HUES6 (cell line): ENCODE results near the gene DIPK1C.
A peak's percentile ranks its signal among the peaks of the same experiment; 100 is the strongest.

Experiments used
- H3K27ac ChIP-seq: 2 replicates; pipeline ENCODE4 v1.7.0; 2013; ENCODE audit warnings: low read depth, mild to moderate bottlenecking, low read length, inconsistent platforms
- H3K27me3 ChIP-seq: 2 replicates; pipeline ENCODE4 v1.6.1; 2013; ENCODE audit warnings: low read length; ENCODE audit not compliant: control insufficient read depth, insufficient read depth
- H3K36me3 ChIP-seq: 2 replicates; pipeline ENCODE4 v1.6.1; 2013; ENCODE audit warnings: low read length; ENCODE audit not compliant: control insufficient read depth, insufficient read depth
- H3K4me1 ChIP-seq: 2 replicates; pipeline ENCODE4 v1.6.1; 2013; ENCODE audit warnings: low read length; ENCODE audit not compliant: control insufficient read depth, insufficient read depth
- H3K4me3 ChIP-seq: 2 replicates; pipeline ENCODE4 v1.5.1; 2013; ENCODE audit warnings: low read depth, low read length
- H3K9ac ChIP-seq: one replicate; pipeline ENCODE4 v1.6.1; 2013; ENCODE audit warnings: mild to moderate bottlenecking, low read length
- H3K9me3 ChIP-seq: 2 replicates; pipeline ENCODE4 v1.6.1; 2013; ENCODE audit warnings: low read depth, low read length; ENCODE audit not compliant: control insufficient read depth, insufficient read depth

DIPK1C gene

DNA sequence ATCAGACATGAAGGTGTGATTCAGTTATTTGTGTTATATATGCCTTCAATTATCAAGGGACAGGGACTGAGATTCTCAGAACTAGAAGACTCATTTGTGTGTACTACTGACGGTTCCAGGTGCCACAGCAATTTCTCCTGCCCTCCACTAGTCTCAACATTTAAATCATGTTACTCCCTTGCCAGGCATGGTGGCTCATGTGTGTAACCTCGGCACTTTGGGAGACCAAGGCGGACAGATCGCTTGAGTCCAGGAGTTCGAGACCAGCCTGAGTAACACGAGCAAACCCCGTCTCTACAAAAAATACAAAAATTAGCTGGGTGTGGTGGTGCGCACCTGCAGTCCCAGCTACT, 40.2 kb upstream of the DIPK1C start:
- H3K4me1 ChIP-seq: peaks cover 34% of the 10 kb centered on the region
- H3K27ac ChIP-seq: no peak overlapping the region
- H3K9me3 ChIP-seq: no peaks in the 10 kb centered on the region
- peaks cover 24% of the 10 kb centered on the region for H3K36me3 ChIP-seq
- H3K4me3 ChIP-seq: peak overlapping the region; percentile 70
- H3K9ac ChIP-seq: peak overlapping the region; percentile 97
- H3K27me3 ChIP-seq: no peaks in the 10 kb centered on the region

DNA sequence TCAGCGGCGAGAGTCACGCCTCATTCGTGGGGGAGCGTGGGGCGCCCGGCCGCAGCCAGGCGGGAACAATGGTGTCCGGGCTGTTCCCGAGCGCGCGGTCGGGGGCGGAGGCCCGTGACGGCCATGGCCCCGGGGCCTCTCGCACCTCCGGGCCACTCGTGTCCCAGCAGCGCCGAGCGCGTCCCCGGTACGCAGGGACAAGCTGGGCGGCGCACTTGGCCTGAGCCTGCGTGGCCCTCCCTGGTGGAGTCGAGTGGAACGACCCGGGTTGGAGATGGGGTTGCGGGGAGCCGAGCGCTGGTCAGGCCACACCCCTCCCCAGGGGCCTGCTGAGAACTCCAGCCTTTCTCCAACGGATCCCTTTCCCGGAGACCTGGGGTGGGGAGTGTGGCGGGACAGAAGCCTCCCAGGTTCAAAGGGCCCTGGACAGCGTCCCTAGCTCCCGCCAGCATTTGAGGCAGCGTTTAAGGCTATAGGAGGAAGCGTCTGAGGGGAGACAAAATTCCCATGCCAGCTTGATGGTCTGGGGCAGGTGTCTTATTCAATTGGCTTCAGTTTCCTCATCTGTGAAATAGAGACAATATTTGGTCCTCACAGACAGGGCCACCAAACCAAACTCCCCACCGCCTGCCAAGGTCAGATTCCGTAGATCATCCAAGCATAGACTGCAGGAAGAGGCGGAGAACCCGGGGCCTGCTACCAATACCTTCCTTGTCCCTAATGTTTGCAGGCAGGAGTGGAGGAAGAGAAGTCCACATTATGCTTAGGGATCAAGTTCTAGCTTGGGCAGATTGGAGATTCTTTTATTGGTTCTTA, 39.6 kb upstream of the DIPK1C start:
- peak overlapping the region; percentile 70 for H3K4me3 ChIP-seq
- H3K4me1 ChIP-seq: peaks cover 34% of the 10 kb centered on the region
- no peaks in the 10 kb centered on the region for H3K27me3 ChIP-seq
- peak overlapping the region; percentile 91 for H3K27ac ChIP-seq
- peak overlapping the region; percentile 97 for H3K9ac ChIP-seq
- peaks cover 20% of the 10 kb centered on the region for H3K36me3 ChIP-seq
- H3K9me3 ChIP-seq: peaks cover 5% of the 10 kb centered on the region

GRCh38 chr18:74495581-74496507, 38.7 kb upstream of the DIPK1C start, which contains the start of gene CNDP2:
CNDP2 (plus strand) TSS chr18:74496363; CDS start chr18:74499974, 3,611 bp downstream.
- Histone ChIP-seq H3K36me3 (peaks cover 12% of the 10 kb centered on the region), H3K9me3 (peaks cover 5% of the 10 kb centered on the region), H3K4me1 (peaks cover 27% of the 10 kb centered on the region), H3K27me3 (no peaks in the 10 kb centered on the region), H3K27ac (peak within 1 kb of the TSS; percentile 91), H3K4me3 (peak within 1 kb of the TSS; percentile 70), H3K9ac (peak within 1 kb of the TSS; percentile 97)

- H3K9ac ChIP-seq: no peak overlapping the region
- H3K4me1 ChIP-seq: peaks cover 21% of the 10 kb centered on the region
- H3K27me3 ChIP-seq: no peaks in the 10 kb centered on the region
- no peak overlapping the region for H3K4me3 ChIP-seq
- peaks cover 5% of the 10 kb centered on the region for H3K9me3 ChIP-seq
- 0 out of 2 replicates have a peak, but pooled peaks cover 4% of the 10 kb centered on the region for H3K36me3 ChIP-seq
- no peak overlapping the region for H3K27ac ChIP-seq
Observed at GRCh38 chr18:74494514-74494913, 37.4 kb upstream of the DIPK1C start.

DNA sequence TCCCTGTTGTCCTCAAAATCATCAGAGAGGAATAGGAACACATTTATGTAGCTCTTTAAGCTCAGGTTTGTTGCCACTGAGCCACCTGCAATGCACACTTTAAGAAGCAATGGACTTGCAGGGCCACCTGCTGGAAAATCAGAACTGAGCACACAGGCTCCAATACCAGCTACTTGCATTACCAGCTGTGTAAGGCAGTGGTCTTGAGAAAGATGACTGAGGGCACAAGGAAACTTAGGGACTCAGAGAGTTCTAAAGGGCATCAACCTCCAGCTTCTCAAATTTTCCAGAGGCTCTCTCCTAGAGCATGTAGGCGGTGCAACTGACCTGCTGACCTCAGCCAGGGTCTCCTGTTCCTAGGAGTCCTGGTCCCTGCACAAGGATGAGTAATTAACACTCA, 36.6 kb upstream of the DIPK1C start:
- Histone ChIP-seq H3K27ac (no peak overlapping the region), H3K4me3 (no peak overlapping the region), H3K9me3 (peaks cover 5% of the 10 kb centered on the region), H3K9ac (no peak overlapping the region), H3K4me1 (peaks cover 13% of the 10 kb centered on the region; the same call in 1 of the 2 replicates), H3K36me3 (0 out of 2 replicates have a peak, but pooled peaks cover 4% of the 10 kb centered on the region), H3K27me3 (no peaks in the 10 kb centered on the region)

- H3K4me1 ChIP-seq: peaks cover 3% of the 10 kb centered on the region; the same call in 1 of the 2 replicates
- H3K36me3 ChIP-seq: no peaks in the 10 kb centered on the region
- H3K27ac ChIP-seq: no peak overlapping the region
- peaks cover 5% of the 10 kb centered on the region for H3K9me3 ChIP-seq
- H3K27me3 ChIP-seq: no peaks in the 10 kb centered on the region
- no peak overlapping the region for H3K4me3 ChIP-seq
- H3K9ac ChIP-seq: no peak overlapping the region
Observed at GRCh38 chr18:74492259-74492658, 35.2 kb upstream of the DIPK1C start.

DNA sequence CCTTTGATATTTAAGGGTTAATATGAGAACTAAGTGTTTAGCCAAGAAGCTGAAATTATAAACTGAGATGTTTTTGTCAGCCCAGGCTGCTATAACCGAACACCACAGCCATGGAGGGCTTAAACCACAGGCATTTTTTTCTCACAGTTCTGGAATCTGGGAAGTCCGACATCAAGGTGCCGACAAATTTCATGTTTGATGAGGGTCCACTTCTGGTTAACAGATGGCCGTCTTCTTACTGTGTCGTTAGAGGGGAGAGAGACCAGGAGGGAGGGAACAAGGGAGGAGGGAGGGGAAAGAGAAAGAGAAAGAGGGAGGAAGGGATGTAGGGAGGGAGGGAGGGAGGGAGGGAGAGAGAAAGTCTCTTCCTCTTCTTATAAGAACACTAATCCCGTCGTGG, 32.6 kb upstream of the DIPK1C start:
- Histone ChIP-seq H3K9ac (no peak overlapping the region), H3K27me3 (no peaks in the 10 kb centered on the region), H3K27ac (no peak overlapping the region), H3K9me3 (peaks cover 5% of the 10 kb centered on the region), H3K4me3 (no peak overlapping the region), H3K36me3 (no peaks in the 10 kb centered on the region), H3K4me1 (no peaks in the 10 kb centered on the region)

GRCh38 chr18:74488864-74489263, 31.8 kb upstream of the DIPK1C start:
- Histone ChIP-seq H3K4me1 (no peaks in the 10 kb centered on the region), H3K9me3 (peaks cover 5% of the 10 kb centered on the region), H3K27me3 (no peaks in the 10 kb centered on the region)

DNA sequence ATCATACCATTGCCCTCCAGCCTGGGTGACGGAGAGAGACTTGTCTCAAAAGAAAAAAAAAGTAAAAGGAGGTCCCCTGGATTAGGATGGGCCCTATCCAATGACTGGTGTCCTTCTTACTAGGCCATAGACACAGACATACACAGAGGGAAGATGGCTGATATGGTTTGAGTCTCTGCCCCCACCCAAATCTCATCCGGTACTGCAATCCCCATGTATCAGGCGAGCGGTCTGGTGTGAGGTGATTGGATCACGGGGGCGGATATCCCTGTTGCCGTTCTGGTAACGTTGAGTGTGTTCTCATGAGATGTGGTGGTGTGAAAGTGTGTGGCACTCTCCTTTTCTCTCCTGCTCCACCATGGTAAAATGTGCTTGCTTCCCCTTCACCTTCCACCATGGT, 31.2 kb upstream of the DIPK1C start:
- no peak overlapping the region for H3K9ac ChIP-seq
- H3K27me3 ChIP-seq: no peaks in the 10 kb centered on the region
- no peaks in the 10 kb centered on the region for H3K36me3 ChIP-seq
- no peak overlapping the region for H3K4me3 ChIP-seq
- H3K9me3 ChIP-seq: peaks cover 5% of the 10 kb centered on the region
- no peak overlapping the region for H3K27ac ChIP-seq
- no peaks in the 10 kb centered on the region for H3K4me1 ChIP-seq

More at GRCh38 chr18:74488864-74489263, 31.8 kb upstream of the DIPK1C start:
- Histone ChIP-seq H3K9ac (no peak overlapping the region), H3K27ac (no peak overlapping the region), H3K4me3 (no peak overlapping the region), H3K36me3 (no peaks in the 10 kb centered on the region)

DNA sequence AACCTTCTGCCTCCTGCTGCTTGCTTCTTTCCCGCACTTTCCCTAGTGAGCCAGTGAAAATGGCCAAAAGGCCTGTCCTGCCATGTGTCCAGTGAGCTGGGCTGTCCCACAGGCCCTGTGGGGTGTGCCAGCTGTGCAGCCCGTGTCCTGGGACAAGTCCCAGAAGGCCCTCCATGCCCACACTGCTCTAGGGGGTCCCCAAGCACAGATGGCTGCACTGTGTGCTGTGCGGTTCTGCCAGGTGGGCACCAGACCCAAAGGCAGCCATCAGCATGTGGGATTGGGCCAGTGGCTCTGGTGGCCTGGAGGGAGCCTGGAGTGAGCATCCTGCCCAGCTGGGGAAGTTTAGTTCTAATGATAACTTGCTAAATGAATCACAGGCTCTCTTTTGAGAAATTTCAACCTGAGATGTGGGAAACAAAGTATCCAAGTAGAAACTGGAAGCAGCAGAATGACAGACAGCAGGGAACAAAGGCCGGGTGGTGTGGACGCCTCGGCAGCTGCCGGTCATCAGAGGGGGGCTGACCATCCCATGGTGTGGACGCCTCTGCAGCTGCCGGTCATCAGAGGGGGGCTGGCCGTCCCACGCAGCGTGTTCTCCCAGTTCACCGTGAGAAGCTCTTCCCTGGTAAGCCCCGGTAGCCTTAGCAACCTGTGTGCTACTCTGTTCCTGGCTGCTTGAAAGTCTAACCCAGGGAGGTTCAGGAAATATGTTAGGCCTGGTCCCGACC, 29.2 kb upstream of the DIPK1C start:
- Histone ChIP-seq H3K36me3 (no peaks in the 10 kb centered on the region), H3K9me3 (no peaks in the 10 kb centered on the region), H3K4me3 (no peak overlapping the region), H3K27ac (no peak overlapping the region), H3K4me1 (no peaks in the 10 kb centered on the region), H3K9ac (no peak overlapping the region), H3K27me3 (no peaks in the 10 kb centered on the region)
